NCI-H446 (cell line): Measurements from ENCODE around the gene C2CD4D.
"Not testable (repeated sequence)": the region's sequence is repeated elsewhere in the genome, so short reads cannot be mapped to it uniquely, and the experiment has no call there.

Experiments
- DNase-seq, 2 experiments: peaks; one replicate each; lab custom pipeline; 2025; lab: John Stamatoyannopoulos, UW

C2CD4D gene

GRCh38 chr1:151839457-151840403, at the start of gene C2CD4D:
Gene C2CD4D, minus strand, starts transcription at chr1:151839820. Its CDS starts 831 bp downstream, at chr1:151838989.
- no peak for DNase-seq

- DNase-seq = peak in 1 of 2 experiments; percentile 1
These were observed 49.5 kb upstream of the C2CD4D start for GRCh38 chr1:151888972-151889570.

- DNase-seq = no peak
These were observed 47.4 kb upstream of the C2CD4D start for GRCh38 chr1:151887028-151887427.

GRCh38 chr1:151885479-151885878, 45.9 kb upstream of the C2CD4D start:
- no peak for DNase-seq

DNA sequence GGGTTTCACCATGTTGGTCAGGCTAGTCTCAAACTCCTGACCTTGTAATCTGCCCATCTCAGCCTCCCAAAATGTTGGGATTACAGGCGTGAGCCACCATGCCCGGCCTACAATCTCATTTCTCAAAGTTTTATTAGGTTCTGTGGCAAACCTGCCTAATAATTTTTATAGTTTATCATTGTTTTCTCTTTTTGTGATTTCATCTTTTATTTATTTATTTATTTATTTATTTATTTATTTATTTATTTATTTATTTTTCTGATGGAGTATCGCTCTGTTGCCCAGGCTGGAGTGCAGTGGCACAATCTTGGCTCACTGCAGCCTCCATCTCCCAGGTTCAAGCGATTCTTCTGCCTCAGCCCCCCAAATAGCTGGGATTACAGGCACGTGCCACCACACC, 45.3 kb upstream of the C2CD4D start:
- not testable (repeated sequence) for DNase-seq

- not testable (repeated sequence) for DNase-seq
These were observed 44.8 kb upstream of the C2CD4D start for GRCh38 chr1:151884445-151884844.

- not testable (repeated sequence) for DNase-seq
These were observed 44.3 kb upstream of the C2CD4D start for GRCh38 chr1:151883898-151884297.

GRCh38 chr1:151882918-151883317, 43.3 kb upstream of the C2CD4D start:
- DNase-seq = not testable (repeated sequence)

DNA sequence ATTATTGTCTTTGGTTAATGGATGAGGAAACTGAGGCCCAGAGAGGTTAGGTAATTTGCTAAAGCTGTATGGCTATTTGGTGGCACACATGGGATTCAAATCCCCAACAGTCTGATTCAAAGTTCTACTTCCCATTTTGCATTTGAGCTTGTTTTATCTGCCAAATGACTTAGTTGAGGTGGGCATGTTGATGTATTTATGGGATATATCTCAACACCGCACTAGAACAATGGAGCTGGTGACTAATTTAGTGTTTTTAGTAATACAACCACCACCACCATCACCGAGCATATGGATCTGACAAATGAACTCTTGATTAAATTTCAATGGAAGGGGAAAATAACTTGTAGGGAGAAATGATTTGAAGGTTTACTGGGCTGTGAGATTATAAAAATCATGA, 42.8 kb upstream of the C2CD4D start:
- DNase-seq = no peak

GRCh38 chr1:151881479-151881878, 41.9 kb upstream of the C2CD4D start:
- no peak for DNase-seq

DNA sequence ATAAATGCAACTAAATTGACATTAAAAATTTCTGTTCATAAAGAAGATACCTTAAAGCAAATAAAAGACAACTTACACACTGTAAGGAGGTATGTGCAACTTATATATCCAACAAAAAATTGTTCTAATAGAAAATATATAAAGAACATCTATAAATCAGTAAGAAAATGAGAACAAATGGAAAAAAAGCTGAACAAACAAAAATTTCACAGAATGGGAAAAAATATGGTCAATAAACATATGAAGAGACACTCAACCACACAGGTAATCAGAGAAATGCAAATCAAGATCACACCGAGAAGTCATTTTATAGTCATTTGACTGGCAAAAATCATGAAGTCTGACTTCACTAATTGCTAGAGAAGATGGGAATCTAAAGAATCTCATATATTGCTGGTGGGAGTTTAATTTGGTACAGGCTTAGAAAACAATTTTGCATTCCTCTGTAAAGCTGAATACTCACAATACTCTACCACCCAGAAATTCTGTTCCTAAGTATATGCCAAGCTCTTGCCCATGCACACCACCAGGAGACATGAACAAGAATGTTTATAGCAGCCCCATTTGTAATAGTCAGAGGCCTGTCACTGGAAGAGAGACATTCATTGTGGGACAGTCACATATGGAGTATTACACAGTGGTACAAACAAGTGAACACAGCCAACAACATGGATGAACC, 35.9 kb upstream of the C2CD4D start:
- no peak for DNase-seq

DNA sequence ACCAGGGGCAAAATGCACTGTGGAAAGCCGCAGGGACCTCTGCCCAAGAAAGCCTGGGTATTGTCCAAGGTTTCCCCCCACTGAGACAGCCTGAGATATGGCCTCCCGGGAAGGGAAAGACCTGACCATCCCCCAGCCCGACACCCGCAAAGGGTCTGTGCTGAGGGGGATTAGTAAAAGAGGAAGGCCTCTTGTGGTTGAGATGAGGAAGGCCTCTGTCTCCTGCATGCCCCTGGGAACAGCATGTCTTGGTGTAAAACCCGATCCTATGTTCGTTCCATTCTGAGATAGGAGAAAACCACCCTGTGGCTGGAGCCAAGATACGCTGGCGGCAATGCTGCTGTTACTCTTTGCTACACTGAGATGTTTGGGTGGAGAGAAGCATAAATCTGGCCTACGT, 33.2 kb upstream of the C2CD4D start:
- DNase-seq = not testable (repeated sequence)

GRCh38 chr1:151871284-151872030, 31.8 kb upstream of the C2CD4D start:
- DNase-seq = no peak

- no peak for DNase-seq
These were observed 28.9 kb upstream of the C2CD4D start for GRCh38 chr1:151868486-151868885.

DNA sequence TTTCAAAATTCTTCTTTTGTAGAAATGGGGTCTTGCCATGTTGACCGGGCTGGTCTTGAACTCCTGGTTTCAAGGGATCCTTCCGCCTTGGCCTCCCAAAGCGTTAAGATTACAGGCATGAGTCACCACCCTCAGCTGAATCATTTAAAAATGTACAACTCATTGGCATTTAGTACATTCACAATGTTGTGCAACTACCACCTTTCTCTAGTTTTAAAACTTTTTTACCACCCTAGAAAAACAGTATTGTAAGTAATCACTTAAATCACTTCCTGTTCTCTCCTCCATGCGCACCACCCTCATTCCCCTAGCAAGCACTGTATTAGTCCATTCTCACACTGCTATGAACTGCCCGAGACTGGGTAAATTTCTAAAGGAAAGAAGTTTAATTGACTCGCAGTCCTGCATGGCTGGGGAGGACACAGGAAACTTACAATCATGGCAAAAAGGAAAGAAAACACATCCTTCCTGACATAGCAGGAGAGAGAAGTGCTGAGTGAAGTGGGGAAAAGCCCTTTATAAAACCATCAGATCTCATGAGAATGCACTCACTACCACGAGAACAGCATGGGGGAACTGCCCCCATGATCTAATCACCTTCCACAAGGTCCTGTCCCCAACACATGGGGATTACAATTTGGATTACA, 28.3 kb upstream of the C2CD4D start:
- no peak for DNase-seq

GRCh38 chr1:151867321-151867720, 27.7 kb upstream of the C2CD4D start:
- no peak for DNase-seq

DNA sequence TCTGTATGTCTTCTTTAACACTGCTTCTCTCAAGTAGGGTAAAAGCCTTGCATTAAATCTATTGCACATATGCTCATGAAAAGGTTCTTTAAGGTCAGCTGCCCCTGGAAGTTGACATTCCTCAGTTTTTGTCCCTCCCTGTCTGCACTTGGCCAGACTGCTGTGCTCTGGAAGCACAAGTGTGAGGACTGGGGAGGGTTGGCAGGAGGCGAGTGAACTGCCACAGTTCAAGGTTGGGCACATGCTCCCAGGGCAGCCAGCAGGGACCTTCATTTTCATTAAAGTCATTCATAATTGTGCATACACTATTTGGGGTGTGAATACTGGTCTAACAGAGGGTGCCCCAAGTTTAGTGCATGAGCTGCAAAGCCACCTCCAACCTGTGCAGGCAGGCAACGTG, 24.8 kb upstream of the C2CD4D start:
- no peak for DNase-seq

GRCh38 chr1:151862604-151863003, 23.0 kb upstream of the C2CD4D start:
- peak in 1 of 2 experiments; percentile 15 for DNase-seq

GRCh38 chr1:151860504-151861187, 21.0 kb upstream of the C2CD4D start:
- DNase-seq = no peak

- DNase-seq = no peak
These were observed 20.3 kb upstream of the C2CD4D start for GRCh38 chr1:151859891-151860293.
